ENCODE measurements around the gene CLIC4. TPM values are rescaled to one million over a fixed set of nuclear protein-coding genes. Genes with fewer than 3 reads are reported as not detected.

CLIC4 gene
- total and polyA plus RNA-seq, 9 of the 15 experiments (the other 6 are each of a cell fraction or from before 2014, with no cell fraction given), result 16.0 to 67.5 (median 38.4) TPM

DNA sequence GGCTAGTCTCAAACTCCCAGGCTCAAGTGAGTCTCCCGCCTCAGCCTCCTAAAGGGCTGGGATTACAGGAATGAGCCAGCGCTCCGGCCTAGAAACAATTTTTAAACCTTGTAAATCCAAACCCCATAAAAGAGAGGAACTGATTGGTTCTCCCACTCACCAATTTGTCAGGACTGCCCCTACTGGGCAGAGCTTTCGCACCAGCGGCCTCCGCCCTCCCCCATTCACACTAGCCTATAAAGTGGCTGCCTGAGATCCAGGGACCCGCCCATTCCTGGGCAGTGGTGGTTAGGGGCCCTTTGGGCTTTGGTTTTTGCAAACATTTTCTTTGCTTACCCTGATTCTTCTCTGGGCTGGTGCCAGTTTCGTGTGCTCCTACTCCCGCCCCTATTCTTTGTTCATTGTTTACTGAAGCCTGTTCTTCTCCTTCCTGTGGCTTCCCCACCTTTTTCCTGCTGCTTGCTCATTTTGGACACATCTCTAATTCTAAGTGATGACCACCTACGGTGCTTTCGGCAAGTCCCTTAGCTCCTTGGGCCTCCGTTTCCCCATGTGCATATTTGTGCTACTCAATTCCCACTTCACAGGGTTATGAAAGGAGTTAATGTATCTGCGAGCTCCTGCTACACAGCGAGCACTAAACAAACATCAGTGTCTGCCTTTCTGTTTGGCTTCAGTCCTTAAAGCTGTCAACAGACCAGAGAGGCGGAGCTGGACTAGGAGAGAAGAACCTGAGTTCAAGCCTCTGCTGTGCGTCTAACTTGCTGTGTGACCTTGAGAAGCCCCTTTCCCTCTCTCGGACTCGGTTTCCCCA is 39.8 kb upstream of the CLIC4 start (continued):
- TF ChIP-seq, protein P1, sequence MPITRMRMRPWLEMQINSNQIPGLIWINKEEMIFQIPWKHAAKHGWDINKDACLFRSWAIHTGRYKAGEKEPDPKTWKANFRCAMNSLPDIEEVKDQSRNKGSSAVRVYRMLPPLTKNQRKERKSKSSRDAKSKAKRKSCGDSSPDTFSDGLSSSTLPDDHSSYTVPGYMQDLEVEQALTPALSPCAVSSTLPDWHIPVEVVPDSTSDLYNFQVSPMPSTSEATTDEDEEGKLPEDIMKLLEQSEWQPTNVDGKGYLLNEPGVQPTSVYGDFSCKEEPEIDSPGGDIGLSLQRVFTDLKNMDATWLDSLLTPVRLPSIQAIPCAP (CRISPR knock-in tag; IDR thresholded peaks at IDR 0.05; ENCODE audit: borderline replicate concordance), result no peak
- TF ChIP-seq SLC30A9 (CRISPR knock-in tag; IDR thresholded peaks at IDR 0.05) (no peak), STAT5B (CRISPR knock-in tag; IDR thresholded peaks at IDR 0.05) (no peak), PML (IDR thresholded peaks at IDR 0.05; ENCODE audit: low read length) (no peak), PPARD (CRISPR knock-in tag; IDR thresholded peaks at IDR 0.05) (no peak), XRCC4 (IDR thresholded peaks at IDR 0.05; ENCODE audit: extremely low read depth, insufficient read depth, insufficient read length) (no peak), PHF21A (IDR thresholded peaks at IDR 0.05; ENCODE audit: borderline replicate concordance, low read depth) (0 out of 2 replicates have a peak, but pooled peaks have one; percentile 77), NCOA2 (IDR thresholded peaks at IDR 0.05; ENCODE audit: partially characterized antibody in 2 of 2) (no peak)
- TF ChIP-seq, protein P2, sequence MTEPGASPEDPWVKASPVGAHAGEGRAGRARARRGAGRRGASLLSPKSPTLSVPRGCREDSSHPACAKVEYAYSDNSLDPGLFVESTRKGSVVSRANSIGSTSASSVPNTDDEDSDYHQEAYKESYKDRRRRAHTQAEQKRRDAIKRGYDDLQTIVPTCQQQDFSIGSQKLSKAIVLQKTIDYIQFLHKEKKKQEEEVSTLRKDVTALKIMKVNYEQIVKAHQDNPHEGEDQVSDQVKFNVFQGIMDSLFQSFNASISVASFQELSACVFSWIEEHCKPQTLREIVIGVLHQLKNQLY (CRISPR knock-in tag; conservative IDR thresholded peaks at IDR 0.05), result no peak
- TF ChIP-seq, protein P3, sequence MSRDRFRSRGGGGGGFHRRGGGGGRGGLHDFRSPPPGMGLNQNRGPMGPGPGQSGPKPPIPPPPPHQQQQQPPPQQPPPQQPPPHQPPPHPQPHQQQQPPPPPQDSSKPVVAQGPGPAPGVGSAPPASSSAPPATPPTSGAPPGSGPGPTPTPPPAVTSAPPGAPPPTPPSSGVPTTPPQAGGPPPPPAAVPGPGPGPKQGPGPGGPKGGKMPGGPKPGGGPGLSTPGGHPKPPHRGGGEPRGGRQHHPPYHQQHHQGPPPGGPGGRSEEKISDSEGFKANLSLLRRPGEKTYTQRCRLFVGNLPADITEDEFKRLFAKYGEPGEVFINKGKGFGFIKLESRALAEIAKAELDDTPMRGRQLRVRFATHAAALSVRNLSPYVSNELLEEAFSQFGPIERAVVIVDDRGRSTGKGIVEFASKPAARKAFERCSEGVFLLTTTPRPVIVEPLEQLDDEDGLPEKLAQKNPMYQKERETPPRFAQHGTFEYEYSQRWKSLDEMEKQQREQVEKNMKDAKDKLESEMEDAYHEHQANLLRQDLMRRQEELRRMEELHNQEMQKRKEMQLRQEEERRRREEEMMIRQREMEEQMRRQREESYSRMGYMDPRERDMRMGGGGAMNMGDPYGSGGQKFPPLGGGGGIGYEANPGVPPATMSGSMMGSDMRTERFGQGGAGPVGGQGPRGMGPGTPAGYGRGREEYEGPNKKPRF (IDR thresholded peaks at IDR 0.05; ENCODE audit: low read depth, low read length), result no peak
- TF ChIP-seq, protein P4, sequence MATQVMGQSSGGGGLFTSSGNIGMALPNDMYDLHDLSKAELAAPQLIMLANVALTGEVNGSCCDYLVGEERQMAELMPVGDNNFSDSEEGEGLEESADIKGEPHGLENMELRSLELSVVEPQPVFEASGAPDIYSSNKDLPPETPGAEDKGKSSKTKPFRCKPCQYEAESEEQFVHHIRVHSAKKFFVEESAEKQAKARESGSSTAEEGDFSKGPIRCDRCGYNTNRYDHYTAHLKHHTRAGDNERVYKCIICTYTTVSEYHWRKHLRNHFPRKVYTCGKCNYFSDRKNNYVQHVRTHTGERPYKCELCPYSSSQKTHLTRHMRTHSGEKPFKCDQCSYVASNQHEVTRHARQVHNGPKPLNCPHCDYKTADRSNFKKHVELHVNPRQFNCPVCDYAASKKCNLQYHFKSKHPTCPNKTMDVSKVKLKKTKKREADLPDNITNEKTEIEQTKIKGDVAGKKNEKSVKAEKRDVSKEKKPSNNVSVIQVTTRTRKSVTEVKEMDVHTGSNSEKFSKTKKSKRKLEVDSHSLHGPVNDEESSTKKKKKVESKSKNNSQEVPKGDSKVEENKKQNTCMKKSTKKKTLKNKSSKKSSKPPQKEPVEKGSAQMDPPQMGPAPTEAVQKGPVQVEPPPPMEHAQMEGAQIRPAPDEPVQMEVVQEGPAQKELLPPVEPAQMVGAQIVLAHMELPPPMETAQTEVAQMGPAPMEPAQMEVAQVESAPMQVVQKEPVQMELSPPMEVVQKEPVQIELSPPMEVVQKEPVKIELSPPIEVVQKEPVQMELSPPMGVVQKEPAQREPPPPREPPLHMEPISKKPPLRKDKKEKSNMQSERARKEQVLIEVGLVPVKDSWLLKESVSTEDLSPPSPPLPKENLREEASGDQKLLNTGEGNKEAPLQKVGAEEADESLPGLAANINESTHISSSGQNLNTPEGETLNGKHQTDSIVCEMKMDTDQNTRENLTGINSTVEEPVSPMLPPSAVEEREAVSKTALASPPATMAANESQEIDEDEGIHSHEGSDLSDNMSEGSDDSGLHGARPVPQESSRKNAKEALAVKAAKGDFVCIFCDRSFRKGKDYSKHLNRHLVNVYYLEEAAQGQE (IDR thresholded peaks at IDR 0.05; ENCODE audit: borderline replicate concordance), result no peak
- TF ChIP-seq, protein P4 (CRISPR knock-in tag; IDR thresholded peaks at IDR 0.05; ENCODE audit: low read depth), result no peak

Data from K562 (cell line).